KBM-7 (cell line): ENCODE results near the gene LRRC8D.

Experiments used
- DNase-seq: peaks from one replicate; pipeline ENCODE4 v3.0.0-alpha.2; 2015
- in situ Hi-C: fragments of 300-500 bp; cut with MboI; formaldehyde crosslinking; loops from 2 replicates; pipeline ENCODE4 v1.14.3; 2020; ENCODE audit warnings: low sequenced_read_pairs, low pct_unique_long_range_greater_than_20kb, mixed read lengths

Gene LRRC8D

DNA sequence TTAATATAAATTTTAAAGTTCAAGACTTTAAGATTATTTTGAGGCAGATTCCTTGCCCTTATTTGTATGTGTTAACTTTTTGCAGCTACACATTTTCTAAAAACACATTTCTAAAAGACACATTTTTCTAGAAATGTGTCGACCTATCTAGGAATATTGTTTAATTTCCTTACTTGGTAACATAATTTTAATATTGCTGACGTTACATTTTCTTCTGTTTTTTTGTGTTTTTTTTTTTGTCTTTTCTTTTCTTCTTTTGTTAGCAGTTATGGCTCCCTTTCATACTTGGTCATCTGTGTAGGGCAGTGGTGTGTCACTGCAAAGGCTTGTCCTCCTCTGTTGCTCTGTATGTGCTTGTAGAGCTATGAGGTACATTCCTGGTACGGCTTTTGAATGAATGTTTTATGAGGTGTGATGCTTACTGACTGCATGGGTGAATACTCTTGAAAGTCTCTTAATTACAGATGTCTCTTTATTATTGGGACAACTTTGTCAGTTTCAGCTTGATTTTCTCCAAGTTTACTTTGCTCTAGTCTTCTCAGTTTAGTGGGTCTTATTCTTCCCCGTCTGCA is 30.1 kb downstream of the LRRC8D start:
- DNase-seq = no peak
- in situ Hi-C loops = no loop called here

DNA sequence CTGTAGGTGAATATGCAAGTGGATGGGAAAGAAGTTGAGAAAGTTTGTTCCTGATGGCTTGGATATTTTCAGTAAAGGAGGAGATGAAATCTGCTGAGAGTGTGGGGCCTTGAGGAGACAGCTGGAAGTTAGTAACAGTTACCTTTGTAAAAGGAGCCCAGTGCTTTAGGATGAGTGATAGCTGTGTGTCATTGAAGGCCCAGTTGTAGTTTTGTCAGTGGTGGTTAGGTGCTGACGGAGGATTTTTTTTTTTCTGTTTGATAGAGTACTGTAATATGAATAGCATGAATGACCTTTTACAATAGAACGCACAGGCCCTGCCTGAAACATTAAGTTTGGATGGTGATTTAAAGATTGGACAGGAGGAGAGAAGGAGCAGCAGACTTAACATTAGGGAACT is 33.3 kb downstream of the LRRC8D start:
- DNase-seq = no peak

DNA sequence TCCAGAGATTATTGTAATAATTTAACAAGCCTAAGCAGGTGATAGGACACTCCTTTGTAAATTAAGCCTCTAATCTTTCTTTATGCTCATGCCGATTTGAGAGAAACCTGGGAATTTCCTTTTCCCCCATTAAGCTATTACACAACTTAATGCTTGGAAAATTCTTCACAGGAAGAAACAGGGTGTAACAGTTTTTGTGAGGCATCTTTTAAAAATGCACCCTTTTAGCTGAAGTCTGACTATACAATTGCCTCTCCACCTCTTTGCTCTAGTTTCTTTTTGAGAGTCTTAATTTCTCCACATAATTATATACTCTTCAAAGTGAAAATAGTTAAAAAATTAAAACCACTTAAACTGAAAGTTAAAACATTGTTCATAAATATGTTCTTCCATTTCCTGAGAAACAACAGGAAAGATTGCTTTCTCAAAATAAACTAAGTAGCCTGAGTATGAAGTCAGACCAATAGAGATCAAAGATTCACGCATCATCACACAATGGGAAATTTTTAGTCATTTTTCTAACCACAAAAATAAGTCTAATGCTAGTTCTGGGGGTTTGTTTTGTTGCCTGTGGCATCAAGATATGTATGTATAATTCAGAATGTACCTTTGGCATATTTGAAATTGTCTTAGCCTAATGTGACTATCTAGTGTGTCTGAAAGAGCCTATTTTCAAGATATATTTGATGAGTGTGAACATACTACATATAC is 34.7 kb downstream of the LRRC8D start:
- DNase-seq = no peak
- in situ Hi-C loops = no loop called here

More for the DNA sequence above, 33.3 kb downstream of the LRRC8D start:
- in situ Hi-C loops = no loop called here

DNA sequence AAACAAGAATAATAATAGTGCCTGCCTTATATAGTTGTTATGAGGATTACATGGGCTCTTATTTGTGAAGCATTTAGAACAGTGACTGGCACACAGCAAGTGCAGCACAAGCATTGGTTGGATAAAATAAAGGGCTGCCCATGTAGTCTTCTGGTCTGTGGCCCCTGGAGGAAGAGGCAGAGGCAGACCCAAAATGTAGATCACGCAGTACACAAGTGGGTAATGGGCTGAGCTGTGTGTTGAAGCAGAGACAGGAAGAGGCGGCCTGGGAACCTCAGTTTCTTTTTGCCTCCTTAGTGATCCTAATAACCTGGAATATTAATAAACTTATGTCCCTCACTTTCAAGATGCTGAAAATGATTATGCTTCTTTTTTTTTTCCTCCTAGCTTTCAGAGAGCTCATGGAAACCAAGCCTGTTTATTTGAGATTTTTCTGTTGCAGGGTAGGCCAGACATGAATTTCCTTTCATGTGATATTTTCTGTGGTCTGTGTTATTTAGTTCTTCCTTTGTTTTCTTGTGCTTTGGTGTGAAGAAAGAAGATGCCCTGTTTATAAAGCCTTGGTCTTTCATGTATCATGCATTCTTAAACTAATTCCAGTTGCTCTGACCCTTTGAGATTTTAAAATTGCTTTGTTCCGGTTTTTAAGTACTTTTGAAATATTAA is 42.5 kb downstream of the LRRC8D start:
- in situ Hi-C loops = no loop called here
- DNase-seq = no peak

DNA sequence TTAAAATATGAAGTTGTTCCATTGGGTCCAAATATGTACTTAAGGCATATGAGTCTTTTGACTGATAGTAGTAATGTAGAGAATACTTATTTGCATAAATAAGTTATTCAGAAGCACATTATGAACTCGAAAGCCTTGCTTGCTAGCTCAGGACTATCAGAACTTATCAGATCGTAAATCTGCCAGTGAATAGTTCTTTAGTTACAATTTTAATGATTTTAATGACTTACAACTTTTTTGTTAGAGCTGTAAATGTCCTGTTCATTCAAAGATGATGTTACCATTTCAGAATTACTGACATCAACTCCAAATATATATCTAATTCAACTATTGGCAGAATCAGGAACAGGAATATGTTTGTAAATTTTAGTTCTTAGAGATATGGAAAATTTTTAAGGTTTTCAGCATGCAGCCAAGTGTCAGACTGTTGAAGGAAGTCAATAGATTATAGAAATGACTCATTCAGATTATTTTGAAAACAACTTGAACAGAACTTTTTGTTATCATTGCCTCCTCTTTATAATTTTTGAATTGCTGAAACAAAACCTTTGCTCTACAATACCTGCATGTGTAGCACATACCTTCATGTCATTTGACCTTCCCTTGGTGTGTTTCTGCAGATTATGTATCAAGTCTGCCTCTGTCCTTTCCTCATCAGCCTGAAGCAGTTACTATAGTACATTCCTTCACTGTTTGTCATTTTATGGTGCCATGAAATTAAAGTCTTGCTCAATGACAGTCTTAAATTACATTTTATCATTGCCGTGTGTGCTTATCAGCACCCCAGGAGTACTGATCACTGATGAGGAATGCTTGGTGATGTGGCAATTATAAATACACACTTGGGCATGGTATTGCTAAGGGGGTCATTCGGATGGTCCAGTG is 44.9 kb downstream of the LRRC8D start:
- in situ Hi-C loops = no loop called here
- DNase-seq = no peak

DNA sequence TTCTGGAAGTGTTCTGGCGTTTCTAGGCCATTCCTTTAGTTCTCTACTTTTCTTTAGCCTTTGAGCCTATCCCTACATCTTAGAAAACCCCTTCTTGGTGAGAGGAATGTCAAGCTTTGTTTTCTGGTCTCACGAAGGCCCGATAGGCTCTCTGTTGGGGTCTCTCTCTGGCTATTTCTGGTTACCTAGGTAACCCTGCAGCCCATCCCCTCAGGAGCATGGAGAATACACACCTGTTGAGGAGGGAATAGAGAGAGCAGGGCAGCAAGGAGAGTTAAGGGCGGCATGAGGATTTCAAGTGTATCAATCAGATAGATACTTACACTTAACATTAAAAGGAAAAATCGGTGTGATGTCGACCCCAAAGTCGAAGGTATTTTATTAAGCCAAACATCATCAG is 45.7 kb downstream of the LRRC8D start:
- no peak for DNase-seq
- in situ Hi-C loops = no loop called here

DNA sequence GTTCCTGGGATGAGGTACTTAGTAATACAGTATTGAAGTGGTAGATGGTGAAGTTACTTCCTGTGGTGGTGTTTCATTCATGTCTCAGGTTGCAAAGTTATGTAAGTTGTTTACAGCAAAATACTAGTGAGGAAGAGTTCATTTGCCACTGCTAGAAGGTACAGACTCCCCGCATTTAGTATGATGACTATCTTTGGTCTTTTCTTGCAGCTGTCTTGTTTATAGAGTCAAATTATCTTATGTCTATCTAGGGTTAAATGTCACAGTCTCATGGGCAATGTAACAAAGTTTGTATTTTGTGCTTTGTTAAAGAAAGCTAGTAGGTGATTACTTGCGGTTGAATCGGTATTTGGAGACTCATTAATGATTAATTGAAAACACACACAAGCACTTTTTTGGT is 50.2 kb downstream of the LRRC8D start:
- no peak for DNase-seq
- in situ Hi-C loops = no loop called here

DNA sequence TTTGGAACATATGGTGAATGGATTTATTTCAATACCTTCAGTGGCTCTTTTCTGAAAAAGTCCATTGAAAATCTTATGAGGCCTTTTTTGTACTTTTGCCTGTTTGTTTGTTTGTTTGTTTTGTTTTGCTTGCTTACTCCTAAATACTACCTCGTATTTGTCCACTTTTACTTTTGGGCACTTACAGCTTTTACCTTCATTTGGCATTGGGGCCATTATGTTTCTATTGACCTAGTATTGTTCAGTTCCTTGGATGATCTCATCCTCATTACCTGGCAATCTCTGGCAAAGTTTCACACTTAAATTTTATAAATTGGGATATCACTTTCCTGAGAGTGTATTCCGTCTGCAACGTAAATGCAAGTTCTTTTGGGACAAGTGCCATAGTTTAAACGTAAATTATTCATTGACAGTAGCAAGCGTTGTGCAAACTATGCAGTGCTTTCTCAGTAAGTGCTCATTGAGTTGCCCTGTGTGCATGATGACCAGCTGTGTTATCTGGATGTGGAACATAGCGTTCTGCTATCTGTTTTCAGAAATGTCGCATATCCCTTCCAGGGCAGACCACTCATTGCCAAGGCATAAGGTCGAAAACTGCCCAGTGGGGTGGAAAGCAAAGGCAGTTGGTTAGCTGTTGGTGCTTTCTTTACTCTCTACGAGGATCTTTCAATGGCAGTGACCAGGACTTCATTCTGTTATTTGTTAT is 51.1 kb downstream of the LRRC8D start:
- in situ Hi-C loops = no loop called here
- no peak for DNase-seq

DNA sequence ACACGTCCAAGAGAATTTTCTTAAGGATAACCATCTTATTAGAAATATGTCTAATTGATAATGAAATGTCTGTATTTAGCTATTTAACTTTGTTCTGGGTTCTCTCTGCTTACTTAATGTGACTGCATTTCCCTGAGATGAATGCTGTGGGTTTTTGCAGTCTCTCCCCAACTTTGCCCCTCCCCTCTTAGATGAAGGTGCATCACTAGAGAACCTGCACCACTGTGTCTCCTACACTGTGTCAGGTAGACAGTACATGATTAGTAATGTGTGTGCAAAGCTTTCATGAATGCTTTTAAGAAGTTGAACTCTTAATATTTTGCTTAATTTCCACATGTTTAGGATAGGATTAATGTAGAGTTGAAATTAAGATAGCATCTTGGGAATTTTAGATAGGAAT is 51.7 kb downstream of the LRRC8D start:
- in situ Hi-C loops = no loop called here

DNA sequence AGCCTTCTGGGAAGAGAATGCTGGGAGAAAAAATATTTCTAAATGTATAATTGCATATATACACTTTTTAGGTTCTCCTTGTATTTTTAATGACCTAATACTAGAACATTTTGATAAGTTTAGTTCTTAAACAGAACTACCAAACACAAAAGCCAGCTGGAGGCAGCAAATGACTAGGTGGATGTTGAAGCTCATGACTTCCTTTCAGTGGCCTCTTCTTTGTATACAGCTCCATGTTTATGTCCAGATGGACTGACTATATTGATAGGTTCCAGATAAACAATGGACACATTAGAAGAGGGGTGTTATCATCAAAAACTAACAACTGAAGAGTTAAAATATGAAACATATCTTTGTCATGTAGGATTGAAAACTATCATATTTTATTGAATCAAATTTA is 52.5 kb downstream of the LRRC8D start:
- in situ Hi-C loops = no loop called here
- no peak for DNase-seq

More for the DNA sequence above, 51.7 kb downstream of the LRRC8D start:
- DNase-seq = no peak

DNA sequence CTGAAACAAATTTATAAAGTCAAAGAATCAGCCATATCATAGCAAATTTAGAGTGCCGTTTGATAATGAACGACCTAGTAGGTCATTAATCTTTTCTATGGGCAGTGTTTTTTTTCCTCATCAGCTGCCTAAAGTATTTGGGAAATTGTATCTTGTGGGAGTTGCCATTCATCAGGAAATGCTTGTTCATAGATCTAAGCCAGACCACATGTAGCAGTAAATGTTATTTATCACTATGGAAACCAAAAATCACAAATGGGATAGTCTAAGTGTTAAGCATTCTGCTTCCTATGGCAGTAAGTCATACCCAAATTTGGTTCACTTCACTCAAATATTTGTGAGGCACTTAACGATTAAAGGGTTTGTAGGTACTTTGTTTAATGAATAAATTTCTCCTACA is 52.9 kb downstream of the LRRC8D start:
- peak; percentile 18 for DNase-seq
- in situ Hi-C loops = no loop called here

DNA sequence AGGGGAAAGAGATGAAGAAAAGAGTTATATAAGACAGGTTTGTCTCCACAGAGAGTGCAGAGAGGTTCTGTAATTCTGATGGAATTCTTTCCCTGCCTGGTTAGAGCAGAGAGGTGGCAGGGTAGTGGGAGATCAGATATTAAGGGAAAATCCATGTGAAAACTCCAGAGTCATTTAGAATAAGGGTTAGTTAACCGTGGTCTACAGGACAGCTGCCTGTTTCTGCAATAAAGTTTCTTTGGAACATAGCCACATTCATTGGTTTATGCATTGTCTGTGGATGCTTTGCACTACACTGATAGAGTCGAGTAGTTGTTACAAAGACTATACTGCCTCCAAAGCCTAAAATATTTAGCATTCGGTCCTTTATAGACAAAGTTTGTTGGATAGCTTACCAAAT is 55.6 kb downstream of the LRRC8D start:
- in situ Hi-C loops = no loop called here
- no peak for DNase-seq

DNA sequence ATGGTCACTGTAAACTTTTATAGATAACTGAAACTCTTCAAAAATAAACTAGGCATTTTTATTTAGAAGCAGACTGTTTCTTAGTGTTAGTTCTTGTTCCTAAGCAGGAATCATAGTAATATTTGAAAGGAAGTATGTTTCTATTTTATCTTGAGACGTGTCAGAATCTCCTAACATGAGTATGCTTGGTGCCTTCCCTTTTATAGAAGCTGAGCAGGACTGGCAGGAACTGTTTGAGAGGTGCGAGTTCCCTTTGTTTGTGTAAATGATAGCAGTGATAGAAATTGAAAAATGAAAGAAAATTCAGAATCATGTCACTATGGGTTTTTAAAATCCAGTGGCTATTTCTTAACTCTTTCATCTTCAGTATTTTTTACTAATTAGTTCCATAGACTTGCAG is 56.9 kb downstream of the LRRC8D start:
- DNase-seq = no peak
- in situ Hi-C loops = no loop called here

DNA sequence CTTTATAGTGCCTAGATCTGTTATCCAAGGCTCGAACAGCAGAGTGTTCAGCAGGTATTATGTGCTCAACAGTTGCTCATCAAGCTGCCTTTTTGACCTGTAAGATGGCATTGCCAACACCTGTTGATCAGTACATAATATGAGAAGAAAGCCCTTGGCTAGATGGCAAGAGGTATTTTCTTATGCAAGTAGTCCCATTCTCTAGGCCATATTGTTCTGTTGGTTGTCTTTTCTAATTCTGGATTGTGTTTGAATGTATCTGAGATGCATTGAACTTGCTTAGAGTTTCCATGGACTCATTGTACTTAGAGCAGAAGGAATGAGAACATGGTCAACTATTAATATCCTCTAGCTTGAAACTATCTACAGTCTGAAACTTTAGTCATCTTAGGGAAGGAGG is 57.4 kb downstream of the LRRC8D start:
- in situ Hi-C loops = no loop called here
- no peak for DNase-seq

DNA sequence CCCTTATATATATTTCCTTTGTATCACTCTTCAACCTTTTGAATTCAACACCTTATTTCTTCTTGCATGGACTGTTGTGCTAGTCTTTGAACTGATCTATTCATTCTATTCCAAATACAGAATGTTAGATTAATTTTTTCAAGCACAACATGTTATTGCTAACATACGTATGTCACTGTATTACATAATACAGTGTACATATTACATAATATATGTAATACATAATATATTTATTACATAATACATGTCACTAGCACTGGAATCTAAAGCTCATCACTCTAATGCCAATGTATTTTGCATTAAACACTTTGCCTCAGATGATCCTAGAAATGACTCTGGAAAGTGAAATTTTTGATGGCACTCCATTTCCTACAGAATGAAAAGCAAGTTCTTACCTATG is 59.8 kb downstream of the LRRC8D start:
- DNase-seq = no peak
- in situ Hi-C loops = no loop called here

DNA sequence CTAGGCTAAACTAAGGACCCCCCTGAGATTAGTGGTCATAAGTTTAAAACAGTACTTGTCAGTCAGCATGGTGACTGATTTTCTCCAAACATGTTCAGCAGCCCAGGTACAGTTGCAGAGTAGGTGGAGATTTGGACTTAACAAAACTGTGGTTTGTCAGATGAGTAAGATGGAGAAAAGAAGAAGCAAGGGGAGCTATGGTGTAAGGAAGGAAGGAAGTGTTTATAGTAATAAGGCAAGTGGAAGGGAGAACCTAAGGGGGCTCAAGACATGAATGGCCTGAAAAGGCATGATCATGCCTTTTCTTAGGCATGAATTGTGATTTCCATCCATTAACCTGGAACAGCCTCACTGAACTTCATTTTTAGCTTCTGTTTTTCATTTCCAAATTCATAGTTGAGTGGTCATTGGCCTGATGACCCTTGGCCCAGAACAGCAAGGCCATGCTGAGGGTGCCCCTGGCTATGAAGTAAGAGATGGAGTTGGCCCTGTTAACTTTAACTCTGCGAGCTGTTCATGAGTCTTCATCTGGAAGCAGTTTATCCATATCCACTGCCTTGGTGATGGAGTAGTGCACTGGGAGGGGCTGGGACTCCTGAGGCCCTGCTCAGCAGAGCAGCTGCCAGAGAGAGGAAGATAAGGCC is 60.7 kb downstream of the LRRC8D start:
- DNase-seq = peak; percentile 41

DNA sequence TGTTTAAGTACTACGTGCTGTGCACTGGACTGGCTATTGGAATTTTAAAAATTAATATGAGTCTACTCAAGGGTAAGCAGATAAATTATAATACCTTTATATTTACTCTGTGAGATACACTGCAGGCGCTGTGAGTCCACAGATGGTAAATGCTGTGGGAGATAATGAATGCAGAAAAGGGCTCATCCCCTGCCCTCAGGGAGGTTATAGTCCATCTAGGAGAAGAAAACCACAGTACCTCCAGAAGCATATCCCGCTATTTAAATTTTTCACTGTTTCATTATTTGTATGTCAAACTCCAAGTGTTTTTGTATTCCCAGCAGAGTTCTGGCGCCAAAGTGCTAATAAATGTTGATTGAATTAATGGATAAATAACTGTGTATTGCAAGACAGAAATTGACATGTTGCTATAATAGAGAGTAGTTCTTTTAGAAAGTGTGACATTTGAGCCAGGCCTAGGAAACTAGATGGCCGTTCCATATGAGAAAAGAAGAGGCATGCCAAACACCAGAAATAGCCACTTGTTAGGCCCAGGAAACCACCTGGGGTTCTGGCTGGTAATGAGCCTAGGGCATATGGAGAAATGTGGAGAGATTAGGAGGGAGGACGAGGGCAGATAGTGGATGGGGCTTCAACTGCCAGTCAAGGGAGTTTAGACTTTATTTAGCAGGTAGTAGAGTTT is 61.7 kb downstream of the LRRC8D start:
- in situ Hi-C loops = no loop called here

More for the DNA sequence above, 60.7 kb downstream of the LRRC8D start:
- in situ Hi-C loops = no loop called here

DNA sequence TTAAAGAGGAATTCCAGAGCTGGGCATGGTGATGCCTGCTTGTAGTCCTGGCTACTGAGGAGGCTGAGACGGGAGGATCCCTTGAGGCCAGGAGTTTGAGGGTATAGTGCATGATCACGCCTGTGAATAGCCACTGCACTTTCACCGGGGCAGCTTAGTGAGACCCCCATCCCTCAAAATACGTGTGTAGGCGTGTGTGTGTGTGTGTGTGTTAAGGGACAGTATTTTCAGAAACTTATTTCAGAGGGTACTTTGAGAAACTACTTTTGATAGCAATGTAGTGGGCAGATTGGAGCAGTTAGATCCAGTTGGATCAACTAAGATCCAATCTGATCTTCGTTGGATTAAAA is 62.2 kb downstream of the LRRC8D start:
- no peak for DNase-seq
- in situ Hi-C loops = no loop called here

More for the DNA sequence above, 61.7 kb downstream of the LRRC8D start:
- no peak for DNase-seq
